Urothelium cell line (cell line): Measurements from ENCODE around the gene MAP3K19.
"Not testable (repeated sequence)": the region's sequence is repeated elsewhere in the genome, so short reads cannot be mapped to it uniquely, and the experiment has no call there.

ENCODE experiments used
- DNase-seq: peaks from one replicate; pipeline ENCODE4 v3.0.0; 2011; ENCODE audit warnings: low spot score, mixed read lengths
- FAIRE-seq: peaks from 2 replicates; lab custom pipeline; 2011; peaks lifted over from hg19 to GRCh38; lab: Jason Lieb, UNC

Gene MAP3K19, protein sequence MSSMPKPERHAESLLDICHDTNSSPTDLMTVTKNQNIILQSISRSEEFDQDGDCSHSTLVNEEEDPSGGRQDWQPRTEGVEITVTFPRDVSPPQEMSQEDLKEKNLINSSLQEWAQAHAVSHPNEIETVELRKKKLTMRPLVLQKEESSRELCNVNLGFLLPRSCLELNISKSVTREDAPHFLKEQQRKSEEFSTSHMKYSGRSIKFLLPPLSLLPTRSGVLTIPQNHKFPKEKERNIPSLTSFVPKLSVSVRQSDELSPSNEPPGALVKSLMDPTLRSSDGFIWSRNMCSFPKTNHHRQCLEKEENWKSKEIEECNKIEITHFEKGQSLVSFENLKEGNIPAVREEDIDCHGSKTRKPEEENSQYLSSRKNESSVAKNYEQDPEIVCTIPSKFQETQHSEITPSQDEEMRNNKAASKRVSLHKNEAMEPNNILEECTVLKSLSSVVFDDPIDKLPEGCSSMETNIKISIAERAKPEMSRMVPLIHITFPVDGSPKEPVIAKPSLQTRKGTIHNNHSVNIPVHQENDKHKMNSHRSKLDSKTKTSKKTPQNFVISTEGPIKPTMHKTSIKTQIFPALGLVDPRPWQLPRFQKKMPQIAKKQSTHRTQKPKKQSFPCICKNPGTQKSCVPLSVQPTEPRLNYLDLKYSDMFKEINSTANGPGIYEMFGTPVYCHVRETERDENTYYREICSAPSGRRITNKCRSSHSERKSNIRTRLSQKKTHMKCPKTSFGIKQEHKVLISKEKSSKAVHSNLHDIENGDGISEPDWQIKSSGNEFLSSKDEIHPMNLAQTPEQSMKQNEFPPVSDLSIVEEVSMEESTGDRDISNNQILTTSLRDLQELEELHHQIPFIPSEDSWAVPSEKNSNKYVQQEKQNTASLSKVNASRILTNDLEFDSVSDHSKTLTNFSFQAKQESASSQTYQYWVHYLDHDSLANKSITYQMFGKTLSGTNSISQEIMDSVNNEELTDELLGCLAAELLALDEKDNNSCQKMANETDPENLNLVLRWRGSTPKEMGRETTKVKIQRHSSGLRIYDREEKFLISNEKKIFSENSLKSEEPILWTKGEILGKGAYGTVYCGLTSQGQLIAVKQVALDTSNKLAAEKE (N-terminal part only)

DNA sequence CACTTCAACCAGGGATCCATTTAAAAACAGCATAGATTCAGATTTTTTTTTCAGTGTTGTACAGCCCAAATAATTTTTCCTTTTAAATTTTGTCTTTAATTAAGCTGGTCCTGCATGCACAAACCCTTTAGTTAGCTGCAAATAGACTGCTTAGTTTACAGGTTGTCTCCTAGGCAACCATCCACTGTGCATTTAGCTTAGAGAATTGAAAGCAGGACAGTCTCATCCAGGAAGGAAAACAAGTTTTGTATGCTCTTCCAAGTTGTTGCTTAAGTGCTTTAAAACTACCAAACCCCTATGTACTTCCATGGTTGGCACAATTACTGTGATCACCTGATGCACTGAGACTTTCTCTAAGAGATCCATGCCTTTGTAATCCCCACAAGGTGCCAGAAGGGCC, at the start of gene MAP3K19:
MAP3K19 (minus strand) TSS at position 148 of the 400 bp plus-strand sequence. CDS start 22,800 bp downstream, outside the sequence.
- DNase-seq (no peak), FAIRE-seq (no peak)

DNA sequence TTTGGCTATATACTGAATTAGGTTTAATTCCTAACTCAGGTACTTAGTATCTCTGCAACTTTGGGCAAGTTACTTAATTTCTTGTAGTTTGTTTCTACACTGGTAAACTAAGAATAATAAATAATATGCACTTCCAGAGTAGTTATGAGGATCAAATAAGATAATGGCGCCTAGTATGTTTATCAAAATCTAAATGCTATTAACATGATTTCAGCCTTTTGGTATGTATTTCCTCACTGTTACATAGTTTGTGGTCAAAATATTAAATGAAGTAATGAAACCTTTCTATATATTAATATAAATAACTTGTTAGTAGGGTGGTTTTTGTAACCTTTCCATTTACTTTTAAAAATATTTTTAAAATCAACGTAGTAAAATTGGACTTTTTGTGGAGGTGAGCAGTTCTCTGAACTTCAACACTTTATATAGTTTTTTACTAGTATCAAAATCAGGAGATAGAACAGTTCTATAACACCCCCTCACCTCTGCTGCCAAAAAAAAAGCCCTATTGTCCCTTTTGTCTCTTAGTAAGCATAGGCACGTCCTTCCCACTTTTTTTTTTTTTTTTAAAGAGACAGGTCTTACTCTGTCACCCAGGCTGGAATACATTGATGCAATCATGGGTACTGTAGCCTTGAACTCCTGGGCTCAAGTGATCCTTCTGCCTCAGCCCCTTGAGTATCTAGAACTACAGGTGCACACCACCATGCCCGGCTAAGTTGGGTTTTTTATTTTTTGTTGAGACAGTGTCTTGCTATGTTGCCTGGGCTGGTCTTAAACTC, 49.6 kb upstream of the MAP3K19 start:
- DNase-seq (peak; percentile 11), FAIRE-seq (no peak)

DNA sequence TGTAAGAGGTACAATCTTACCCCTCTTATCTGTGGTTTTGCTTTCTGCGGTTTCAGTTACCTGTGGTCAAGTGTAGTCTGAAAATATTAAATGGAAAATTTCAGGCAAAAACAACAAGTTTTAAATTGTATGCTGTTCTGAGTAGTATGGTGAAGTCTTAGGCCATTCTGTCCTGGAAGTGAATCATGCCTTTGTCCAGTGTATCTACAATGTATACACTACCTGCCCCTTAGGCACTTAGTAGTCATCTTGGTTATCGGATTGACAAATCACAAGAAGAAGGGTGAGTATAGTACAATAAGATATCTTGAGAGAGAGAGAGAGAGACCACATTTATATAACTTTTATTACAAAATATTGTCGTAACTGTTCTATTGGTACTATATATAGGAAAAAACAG, 48.3 kb upstream of the MAP3K19 start:
- FAIRE-seq (no peak), DNase-seq (no peak)

DNA sequence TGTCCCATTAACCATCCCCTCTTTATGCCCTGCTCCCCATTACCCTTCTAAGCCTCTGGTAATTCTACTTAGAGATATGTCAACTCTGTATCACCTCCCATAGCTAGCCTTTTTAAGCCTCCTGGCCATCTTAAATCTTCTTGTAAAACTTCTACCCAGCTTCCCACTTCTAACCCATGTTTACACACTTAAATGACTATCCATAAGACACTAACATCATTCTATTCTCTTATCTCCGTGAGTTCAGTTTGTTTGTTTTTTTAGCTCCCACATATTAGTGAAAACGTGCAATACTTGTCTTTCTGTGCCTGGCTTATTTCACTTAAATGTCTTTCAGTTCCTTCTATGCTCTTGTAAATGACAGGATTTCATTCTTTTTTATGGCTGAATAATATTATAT, 47.3 kb upstream of the MAP3K19 start:
- FAIRE-seq (no peak), DNase-seq (no peak)

DNA sequence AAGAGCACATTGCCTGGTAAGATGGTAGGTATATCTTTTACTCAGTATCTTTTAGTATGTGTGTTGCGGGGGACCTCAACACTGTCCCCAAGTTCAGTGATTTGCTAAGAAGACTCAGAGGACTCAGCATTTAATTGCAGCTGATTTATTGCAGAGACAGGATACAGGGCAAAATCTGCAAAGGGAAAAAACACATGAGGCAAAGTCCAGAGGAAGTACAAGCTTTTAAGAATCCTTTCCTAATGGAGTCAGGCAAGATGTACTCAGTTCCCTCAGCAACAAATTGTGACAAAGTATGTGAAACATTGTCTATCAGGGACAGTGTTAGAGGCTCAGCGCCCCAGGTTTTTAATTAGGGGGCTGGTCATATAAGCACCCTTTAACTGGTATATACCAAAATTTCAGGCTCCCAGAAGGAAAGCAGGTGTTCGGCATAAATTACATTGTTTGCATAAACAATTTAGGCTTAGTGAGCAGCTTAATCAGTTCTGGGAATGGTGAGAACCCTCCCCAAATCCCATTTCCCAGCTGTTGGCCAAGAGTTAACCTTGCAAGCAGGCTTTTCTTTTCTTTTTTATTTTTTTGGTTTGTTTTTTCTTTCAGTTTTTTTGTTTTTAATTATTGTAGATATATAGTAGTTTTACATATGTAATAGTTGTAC, 46.6 kb upstream of the MAP3K19 start:
- FAIRE-seq (no peak), DNase-seq (no peak)

DNA sequence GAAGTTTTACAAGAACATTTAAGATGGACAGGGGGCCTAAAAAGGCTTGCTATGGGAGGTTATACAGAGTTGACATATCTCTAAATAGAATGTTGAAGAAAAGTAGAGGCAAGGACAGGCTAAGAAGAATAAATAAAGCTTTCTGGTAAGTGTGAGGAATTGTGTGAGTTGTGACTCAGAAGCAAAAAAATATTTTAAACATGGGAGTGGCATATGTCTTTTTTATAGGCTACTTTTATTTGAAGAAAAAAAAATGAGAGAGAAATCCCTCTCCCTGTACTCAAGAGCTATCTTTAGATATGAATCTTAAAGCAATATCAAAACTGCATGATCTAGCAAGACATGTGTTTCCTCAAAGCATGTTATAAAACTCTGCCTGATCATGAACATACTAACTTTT, 45.9 kb upstream of the MAP3K19 start:
- FAIRE-seq (no peak), DNase-seq (no peak)

DNA sequence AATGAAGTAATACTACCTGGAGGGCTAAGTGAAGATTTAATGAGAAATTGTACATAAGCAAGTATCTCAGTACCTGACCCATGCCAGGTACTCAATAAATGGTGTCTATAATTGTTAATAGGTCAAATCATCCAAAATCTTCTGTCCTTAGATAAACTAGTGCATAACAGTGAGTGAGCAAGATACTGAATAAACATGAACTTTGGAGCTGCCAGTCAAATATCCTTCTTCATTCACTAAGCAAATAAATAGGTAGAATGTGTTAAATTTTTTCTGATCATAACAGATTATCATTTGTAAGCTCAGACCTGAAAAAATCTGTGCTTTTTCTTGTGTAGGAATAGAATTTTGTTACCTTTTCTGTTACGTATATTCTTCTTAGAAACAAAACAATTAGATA, 44.4 kb upstream of the MAP3K19 start:
- no peak for FAIRE-seq
- DNase-seq = no peak

DNA sequence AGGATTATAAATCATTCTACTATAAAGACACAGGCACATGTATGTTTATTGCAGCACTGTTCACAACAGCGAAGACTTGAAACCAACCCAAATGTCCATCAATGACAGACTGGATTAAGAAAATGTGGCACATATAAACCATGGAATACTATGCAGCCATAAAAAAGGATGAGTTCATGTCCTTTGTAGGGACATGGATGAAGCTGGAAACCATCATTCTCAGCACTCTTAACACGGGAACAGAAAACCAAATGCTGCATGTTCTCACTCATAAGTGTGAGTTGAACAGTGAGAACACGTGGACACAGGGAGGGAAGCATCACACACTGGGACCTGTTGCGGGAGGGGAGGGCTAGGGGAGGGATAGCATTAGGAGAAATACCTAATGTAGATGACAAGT, 42.4 kb upstream of the MAP3K19 start:
- DNase-seq, FAIRE-seq: not testable (repeated sequence)

DNA sequence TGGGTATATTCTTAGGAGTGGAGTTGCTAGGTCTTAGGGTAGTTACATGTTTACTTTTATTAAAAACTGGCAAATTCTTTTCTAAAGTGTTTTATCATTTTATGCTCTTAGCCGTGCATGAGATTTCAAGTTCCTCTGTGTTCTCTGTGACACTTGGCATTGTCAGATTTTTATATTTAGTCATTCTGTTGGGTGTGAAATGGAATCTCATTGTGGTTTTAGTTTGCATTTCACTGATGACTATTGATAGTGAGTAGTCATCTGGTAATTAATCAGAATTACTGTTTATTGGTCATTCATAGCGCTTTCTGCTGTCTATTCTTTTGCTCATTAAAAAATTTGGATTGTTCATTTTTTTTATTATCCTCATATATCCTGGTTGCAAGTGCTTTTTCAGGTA, 39.0 kb upstream of the MAP3K19 start:
- FAIRE-seq (no peak), DNase-seq (no peak)

DNA sequence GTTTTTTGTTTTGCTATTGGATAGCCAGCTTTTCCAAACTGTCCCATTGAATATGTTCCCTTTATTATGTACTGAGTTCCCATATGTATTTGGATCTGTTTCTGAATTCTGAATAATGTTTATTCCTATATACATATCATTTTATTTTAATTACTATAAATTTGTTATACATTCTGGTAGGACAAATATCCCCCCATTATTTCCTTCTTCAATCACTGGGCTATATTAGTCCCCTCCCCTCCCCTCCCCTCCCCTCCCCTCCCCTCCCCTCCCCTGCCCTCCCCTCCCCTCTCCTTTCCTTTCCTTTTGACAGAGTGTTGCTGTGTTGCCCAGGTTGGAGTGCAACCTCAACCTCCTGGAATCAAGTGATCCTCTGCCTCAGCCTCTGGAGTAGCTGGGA, 31.2 kb upstream of the MAP3K19 start:
- FAIRE-seq = no peak
- DNase-seq = no peak

DNA sequence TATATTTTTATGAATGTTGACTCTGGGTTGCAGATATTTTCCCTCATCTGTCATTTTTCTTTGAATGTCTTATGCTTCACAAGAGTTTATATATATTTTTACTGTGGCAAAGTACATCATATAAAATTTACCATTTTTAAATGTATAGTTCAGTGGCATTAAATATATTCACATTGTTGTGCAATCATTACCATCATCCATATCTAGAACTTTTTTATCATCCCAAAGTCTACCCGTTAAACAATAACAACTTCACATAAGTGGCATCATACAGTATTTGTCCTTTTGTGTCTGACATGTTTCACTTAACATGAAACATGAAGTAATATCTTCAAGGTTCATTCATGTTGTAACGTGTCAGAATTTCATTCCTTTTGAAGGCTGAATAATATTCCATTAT, 29.3 kb upstream of the MAP3K19 start:
- FAIRE-seq = no peak
- DNase-seq = no peak

DNA sequence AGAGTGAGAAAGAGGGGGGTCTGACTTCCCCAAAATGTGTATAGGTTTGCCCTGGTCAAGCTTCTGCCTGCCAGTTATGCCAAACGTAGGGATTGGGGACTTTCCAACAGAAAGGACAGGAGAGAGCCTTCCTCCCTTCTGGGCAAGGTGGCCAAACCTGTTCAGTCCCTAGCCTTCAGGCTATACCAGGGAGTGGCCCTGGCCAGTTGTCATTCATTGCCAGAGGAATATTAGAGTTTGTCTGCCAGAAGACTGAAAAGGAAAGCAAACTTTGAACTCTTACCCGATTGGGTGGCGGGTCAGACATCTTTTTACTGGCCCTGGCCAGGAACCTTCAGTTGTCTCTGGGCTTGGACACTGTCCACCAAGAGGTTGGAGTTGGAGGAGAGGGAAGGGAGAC, 27.0 kb upstream of the MAP3K19 start:
- no peak for DNase-seq
- FAIRE-seq = no peak

DNA sequence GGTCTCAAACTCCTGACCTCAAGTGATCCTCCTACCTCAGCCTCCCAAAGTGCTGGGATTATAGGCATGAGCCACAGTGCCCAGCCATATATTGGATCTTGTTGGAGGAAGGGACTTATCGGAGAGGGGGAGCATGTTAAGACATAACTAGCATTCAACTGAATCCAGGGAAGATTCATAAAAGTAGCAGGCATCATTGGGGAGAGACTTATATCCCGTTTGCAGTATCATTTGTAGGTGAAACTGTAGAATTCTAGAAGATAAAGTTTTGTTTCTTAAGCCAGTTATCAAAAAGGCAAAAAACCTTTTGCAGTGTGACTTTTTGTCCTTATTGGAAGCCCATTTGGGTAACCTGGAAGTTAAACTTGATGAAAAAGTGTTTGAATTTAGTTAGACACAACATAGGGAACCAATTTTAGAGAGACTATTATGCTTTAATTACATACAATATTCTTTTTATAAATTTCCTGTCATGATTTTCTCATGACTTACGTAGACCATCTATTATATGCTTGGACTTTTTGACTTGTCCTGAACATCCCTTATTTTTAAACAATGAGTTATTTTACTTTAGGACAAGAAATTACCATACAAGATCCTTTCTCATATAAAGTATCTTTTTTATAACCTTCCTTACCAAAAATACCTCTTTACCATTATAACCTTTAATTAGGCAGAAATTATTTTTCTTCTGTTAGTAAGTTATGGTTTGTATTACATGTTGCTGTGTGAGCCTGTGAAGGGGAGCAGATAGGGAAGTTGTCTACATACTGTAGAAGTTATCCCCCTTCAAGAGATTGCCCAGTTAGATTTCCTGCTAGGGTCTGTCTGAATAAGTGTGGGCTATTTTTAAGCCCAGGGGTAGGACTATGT, 25.1 kb upstream of the MAP3K19 start:
- FAIRE-seq = no peak

DNA sequence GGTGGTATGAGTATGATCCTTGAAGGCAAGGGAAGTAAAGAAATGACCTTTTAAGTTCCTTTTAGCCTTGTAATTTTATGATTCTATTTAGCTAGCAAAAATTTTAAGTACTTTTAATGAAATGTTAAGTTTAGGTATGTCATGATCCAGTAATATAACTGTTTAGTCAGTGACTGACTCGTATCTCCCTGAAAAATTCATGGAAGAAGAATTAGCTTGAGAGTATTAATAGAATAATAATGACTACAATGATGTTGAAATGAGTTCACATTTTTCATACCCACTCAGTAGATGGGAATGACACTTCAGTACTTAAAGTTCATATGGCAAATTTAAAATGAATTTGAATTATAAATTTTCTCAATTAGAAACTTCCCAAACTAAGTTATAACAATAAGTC, 19.5 kb upstream of the MAP3K19 start:
- DNase-seq (no peak), FAIRE-seq (no peak)

More for the DNA sequence above, 25.1 kb upstream of the MAP3K19 start:
- DNase-seq = no peak

DNA sequence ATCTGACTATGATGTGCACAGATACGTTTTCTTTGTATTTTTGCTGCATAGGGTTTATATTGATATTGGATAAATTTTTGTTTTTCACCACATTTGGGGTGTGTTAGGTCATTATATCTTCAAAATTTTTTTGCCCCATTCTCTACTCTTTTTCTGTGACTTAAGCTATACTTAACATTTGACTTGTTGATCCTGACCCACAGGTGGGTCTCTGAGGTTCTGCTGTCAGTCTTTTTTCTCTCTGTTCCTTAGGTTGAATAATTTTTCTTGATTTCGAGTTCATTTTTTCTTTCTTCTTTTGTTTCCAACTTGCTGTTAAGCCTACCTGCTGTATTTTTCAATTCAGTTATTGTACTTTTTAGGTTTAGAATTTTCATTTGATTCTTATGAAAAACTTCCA, 16.9 kb upstream of the MAP3K19 start:
- FAIRE-seq (no peak), DNase-seq (no peak)

DNA sequence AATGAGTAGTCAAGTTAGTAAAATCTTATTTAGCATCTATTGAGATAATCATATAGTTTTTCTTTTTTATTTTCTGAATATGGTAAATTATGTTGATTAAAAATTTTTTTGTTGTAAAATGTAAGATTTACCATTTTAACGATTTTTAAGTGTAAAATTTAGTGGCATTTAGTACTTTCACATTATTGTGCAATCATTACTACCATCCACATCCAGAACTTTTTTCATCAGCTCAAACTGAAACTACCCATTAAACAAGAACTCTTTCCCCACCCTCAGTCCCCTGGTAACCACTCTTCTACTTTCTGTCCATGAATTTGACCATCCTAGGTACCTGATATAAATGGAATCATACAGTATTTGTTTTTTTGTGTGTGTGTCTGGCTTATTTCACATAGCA, 16.0 kb upstream of the MAP3K19 start:
- no peak for DNase-seq
- FAIRE-seq = no peak

DNA sequence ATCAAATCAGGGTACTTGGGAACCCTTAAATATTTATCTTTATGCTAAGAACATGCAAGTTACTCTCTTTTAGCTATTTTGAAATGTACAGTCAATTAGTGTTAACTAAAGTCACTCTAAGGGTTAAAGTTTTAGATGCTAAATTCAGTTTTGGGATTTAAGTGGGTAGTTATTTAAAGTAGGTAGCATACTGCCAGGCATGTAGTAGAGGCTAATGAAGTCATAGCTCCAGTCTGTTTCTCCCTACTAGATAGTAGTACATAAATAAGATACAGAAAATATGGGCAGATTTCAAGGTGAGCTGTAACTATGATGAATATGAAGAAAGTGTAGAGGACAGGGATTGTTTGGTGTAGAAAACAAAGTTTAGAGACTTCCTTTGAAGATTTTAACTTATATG, 12.3 kb upstream of the MAP3K19 start:
- DNase-seq = no peak
- no peak for FAIRE-seq

DNA sequence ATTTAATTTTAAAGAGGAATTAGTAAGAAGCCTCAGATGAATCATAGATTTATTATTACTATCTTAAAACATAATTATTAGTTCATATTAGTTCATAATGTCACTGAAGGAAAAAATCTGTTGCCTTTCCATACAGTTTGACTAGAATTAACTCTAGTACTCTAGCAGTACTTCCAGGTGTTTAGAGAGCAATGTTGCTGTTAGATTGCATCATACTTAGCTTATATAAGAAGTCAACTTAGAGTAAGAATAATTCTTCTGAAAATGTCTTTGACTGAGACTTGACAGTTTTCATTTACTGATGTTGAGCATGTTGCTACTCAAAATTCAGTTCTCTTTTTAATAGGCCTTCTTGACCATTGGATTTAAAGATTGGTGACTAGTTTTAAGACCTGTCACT, 9.5 kb upstream of the MAP3K19 start:
- DNase-seq (no peak), FAIRE-seq (no peak)

DNA sequence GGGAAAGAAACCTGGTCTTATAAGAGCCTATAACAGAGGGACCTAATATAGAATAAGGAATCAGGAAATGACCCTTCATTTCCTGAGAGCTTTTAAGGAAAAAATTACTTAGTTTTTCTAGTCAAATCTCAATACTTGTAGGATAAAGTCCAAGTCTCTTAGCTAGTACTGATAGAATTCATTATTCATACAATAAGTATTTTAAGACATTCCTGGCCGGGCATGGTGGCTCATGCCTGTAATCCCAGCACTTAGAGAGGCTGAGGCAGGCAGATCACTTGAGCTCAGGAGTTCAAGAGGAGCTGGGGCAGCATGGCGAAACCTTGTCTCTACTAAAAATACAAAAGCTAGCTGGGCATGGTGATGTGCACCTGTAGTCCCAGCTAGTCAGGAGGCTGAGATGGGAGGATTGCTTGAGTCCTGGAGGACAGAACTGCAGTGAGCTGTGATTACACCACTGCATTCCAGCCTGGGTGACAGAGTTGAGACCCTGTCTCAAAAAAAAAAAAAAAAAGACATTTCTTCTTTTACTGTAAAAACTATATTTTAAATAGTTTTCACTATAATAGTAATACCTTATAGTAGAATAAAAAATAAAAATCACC, 8.0 kb upstream of the MAP3K19 start:
- no peak for FAIRE-seq
- DNase-seq = no peak
